ENCODE measurements around the gene FREM2. TPM values are rescaled to one million over a fixed set of nuclear protein-coding genes. Genes with fewer than 3 reads are reported as not detected.

The FREM2 gene
- total RNA-seq, 1 experiment from 2014 or later = not detected

DNA sequence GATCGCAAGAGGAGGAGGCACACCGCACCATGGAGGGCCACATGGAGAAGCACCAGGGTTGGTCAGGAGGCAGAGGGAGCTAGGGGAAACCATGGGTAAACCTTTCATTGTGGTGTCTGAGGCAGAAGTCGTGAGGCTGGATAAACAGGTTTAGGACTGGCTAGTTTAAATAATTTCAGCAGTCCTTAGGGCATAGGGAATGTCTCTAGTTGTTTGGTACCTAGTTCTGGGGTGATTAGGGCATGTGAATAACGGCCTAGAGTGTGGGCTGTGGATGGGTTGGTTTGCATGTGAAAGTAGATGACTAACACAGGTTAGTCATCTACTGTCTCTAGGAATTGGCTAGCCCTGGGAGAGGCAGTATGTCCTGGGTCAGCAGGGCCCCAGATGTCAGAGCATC is 201.4 kb downstream of the FREM2 start:
- DNase-seq (ENCODE audit: low spot score) = no peak

- DNase-seq (ENCODE audit: low spot score) = no peak
Observed at GRCh38 chr13:38895075-38895474, 208.2 kb downstream of the FREM2 start.

- no peak for DNase-seq (ENCODE audit: low spot score)
Observed at GRCh38 chr13:38897521-38897920, 210.6 kb downstream of the FREM2 start.

DNA sequence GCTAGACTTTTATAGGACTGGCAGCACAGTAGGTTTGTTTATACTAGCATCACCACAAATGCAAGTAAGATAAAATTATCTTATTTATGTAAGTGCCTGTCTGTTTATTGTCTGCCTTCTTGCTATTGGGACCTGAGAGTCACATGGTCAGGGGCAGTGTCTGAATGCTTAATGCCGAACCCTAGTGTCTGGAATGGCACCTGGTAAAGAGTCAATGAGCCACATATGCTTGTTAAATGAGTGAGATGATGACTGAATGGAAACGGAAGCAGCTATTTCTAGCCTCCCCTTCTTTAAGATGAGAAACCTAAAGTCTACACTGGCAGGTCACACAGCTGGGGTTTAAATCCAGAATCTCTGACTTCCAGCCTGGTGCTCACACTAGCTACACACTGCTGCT is 211.6 kb downstream of the FREM2 start:
- no peak for DNase-seq (ENCODE audit: low spot score)

DNA sequence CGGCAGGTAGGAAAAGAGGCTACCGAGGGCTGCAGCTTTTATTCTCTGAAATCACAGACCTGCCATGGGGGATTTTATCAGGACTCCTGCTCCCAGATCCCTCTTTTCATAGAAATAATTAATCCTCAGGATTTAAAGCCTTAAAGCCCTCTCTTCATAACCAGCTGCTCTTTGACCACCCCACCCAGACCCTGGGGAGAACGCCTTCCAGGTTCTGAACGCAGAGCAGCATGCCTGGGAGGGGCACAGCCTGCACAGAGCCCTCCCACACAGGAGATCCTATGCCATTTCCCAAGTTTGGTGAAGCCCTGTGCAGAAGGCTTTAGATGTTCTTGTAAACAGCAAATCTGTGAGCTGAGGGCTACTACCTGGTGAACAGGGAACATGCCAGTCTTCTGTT is 212.7 kb downstream of the FREM2 start:
- DNase-seq (ENCODE audit: low spot score) = no peak

DNA sequence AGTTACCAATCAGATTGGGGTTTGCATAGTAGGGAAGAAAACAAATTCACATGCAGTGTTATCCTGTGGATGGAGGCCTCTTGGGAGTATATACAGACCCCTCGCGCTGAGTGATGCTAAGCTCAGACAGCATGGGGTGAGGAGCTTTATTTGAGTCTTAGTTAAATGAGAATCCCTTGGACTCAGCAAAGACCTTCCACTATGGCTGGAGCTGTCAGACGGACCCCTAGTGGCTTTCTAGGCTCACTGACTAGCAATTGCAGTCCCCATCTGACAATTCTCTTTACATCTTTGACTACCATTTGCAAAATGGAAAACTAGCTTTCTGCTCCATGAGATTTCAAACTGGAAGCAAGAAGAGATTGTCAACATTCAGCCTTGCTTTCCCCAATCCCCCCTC is 213.3 kb downstream of the FREM2 start:
- DNase-seq (ENCODE audit: low spot score) = no peak

DNA sequence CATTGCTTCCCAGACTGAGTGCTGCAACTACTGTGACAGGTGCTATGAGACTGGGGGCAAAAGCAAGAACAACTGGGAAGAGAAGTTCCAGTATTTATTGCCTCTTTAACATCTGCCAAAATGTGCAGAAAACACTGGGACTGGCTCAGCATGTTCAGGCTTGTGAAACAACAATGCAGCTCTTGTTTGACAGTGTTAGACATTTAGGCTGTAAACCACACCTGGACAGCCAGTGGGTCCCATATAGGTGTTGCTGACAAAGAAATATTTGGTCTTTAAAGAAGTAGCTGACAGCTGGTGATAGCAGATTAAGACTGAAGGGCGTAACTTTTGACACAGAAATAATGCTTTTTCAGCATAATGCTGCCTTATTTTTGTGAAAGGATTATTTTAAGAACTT is 215.7 kb downstream of the FREM2 start:
- DNase-seq (ENCODE audit: low spot score) = no peak

- no peak for DNase-seq (ENCODE audit: low spot score)
Observed at GRCh38 chr13:38905081-38905480, 218.2 kb downstream of the FREM2 start.

DNA sequence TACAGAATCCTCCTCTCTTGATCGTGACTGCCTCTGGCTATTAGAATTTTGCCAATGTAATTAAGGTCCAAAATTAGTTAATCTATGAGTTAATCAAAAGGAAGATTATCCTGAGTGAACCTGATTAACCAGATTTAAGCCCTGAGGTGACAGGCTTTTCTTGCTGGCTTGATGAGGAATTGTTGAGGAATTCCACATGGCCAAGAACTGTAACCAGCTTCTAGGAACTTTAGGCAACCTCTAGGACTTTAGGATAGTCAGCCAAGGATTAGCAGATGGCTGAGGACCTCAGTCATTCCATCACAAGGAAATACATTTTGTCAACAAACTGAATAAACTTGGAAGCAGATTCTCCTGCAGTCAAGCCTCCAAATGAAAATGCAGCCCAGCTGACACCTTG is 219.0 kb downstream of the FREM2 start:
- no peak for DNase-seq (ENCODE audit: low spot score)

DNA sequence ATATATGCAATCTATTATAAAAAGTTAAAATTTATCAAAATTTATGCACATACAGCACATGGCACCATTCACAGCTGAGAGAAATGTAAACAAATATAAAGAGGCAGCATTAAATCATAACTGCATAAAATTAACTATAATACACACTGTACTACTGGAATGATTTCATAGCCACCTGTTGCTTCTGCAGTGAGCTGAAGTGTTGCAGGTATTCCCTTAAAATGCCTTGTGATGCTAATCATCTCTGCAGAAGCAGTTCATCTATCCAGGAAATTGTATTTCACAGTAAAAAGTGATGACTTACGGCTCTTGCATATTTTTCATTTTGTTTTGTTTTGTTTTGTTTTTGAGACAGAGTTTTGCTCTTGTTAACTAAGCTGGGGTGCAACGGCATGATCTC is 221.7 kb downstream of the FREM2 start:
- DNase-seq (ENCODE audit: low spot score) = no peak

DNA sequence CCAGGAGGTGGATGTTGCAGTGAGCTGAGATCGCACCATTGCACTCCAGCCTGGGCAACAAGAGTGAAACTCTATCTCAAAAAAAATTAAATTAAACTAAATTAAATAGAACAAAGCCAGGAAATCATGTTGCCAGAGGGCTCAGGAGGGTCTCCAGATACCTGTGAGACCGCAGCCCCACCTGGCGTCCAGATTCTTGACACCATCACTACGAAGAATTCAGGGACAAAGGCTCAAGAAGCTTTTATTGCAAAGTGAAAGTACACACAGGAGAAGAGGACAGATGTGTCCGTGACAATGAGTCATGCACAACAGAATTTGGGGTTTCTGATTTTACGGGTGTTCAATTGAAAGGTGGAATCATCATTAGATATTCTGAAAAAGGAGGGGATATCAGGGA is 227.2 kb downstream of the FREM2 start:
- DNase-seq (ENCODE audit: low spot score) = no peak

GRCh38 chr13:38921081-38921480 is 234.2 kb downstream of the FREM2 start:
- no peak for DNase-seq (ENCODE audit: low spot score)

- no peak for DNase-seq (ENCODE audit: low spot score)
Observed at GRCh38 chr13:38922170-38922569, 235.3 kb downstream of the FREM2 start.

- DNase-seq (ENCODE audit: low spot score) = no peak
Observed at GRCh38 chr13:38933786-38934185, 246.9 kb downstream of the FREM2 start.
